GM12878 (cell line): ENCODE results near the gene VPS26B. TPM values are rescaled to one million over a fixed set of nuclear protein-coding genes. Genes with fewer than 3 reads are reported as not detected.

ENCODE experiments used
- ATAC-seq: fragments of 200-7000 bp; cut with Tn5 transposase; 3 replicates; pipeline ENCODE4 v1.9.1; 2020; ENCODE audit warnings: mild to moderate bottlenecking, moderate library complexity
- BruUV-seq: library from RNA; stranded (reverse); fragments of 400-500 nt; replicated peaks from 2 replicates; lab custom pipeline; 2021; lab: Mats Ljungman, UMichigan
- CTCF ChIA-PET: fragments of 300-600 bp; sonication (Branson Sonifier 250); formaldehyde crosslinking; extraction: SDS; loops from one replicate; lab custom pipeline; 2021; ENCODE audit warnings: inconsistent platforms; lab: Yijun Ruan, JAX
- POLR2A ChIA-PET: fragments of 350-600 bp; formaldehyde crosslinking; extraction: SDS; loops from one replicate; lab custom pipeline; 2021; ENCODE audit warnings: inconsistent platforms; lab: Charles Lee
- RAD21 ChIA-PET: fragments of 300-600 bp; sonication (Branson Sonifier 250); formaldehyde crosslinking; loops from one replicate; lab custom pipeline; 2023; ENCODE audit warnings: antibody characterized with exemption; ENCODE audit not compliant: unreplicated experiment; lab: Charles Lee
- SMC1A ChIA-PET: fragments of 300-600 bp; sonication (Branson Sonifier 250); formaldehyde crosslinking; loops from one replicate; lab custom pipeline; 2023; ENCODE audit not compliant: unreplicated experiment, uncharacterized antibody; lab: Charles Lee
- DNase-seq: peaks from one replicate; pipeline ENCODE4 v3.0.0-alpha.2; 2011; ENCODE audit warnings: low read depth, low spot score
- FAIRE-seq: peaks from 3 replicates; lab custom pipeline; 2011; peaks lifted over from hg19 to GRCh38; lab: Jason Lieb, UNC
- H2AFZ ChIP-seq: 2 replicates; pipeline ENCODE4 v1.6.0; 2011; ENCODE audit warnings: low read depth, low read length, control low read depth; ENCODE audit not compliant: control insufficient read depth
- H3K27ac ChIP-seq: 2 replicates; pipeline ENCODE4 v1.5.1; 2011; ENCODE audit warnings: control low read depth; ENCODE audit not compliant: control insufficient read depth, insufficient read depth
- H3K27me3 ChIP-seq, 2 experiments: replicated peaks in 1 of 2; 2 replicates each; pipeline versions ENCODE4 v1.6.0 to v1.6.1; 2011; ENCODE audit warnings: low read length in 1 of 2; ENCODE audit not compliant: control insufficient read depth in 2 of 2, insufficient read depth in 2 of 2
- H3K36me3 ChIP-seq, 2 experiments: 2 replicates each; pipeline ENCODE4 v1.5.1; 2011; ENCODE audit warnings: low read length in 1 of 2; ENCODE audit not compliant: control insufficient read depth in 2 of 2, insufficient read depth in 2 of 2
- H3K4me1 ChIP-seq: 2 replicates; pipeline ENCODE4 v1.6.1; 2011; ENCODE audit warnings: mild to moderate bottlenecking, low read length, moderate library complexity, mixed read lengths; ENCODE audit not compliant: control insufficient read depth, insufficient read depth
- H3K4me2 ChIP-seq: 2 replicates; pipeline ENCODE4 v1.6.0; 2011; ENCODE audit warnings: control low read depth; ENCODE audit not compliant: control insufficient read depth, insufficient read depth
- H3K4me3 ChIP-seq: fragments of 200-600 bp; sonication (generic); 2 replicates; pipeline ENCODE4 v1.5.1; 2016
- H3K79me2 ChIP-seq: 2 replicates; pipeline ENCODE4 v1.6.0; 2011; ENCODE audit warnings: low read length; ENCODE audit not compliant: control insufficient read depth, insufficient read depth
- H3K9ac ChIP-seq: 2 replicates; pipeline ENCODE4 v1.8.0; 2011; ENCODE audit warnings: low read length, control low read depth, mixed read lengths; ENCODE audit not compliant: control insufficient read depth, insufficient read depth
- H3K9me3 ChIP-seq: replicated peaks from 3 replicates; pipeline ENCODE4 v1.5.1; 2011; ENCODE audit warnings: mild to moderate bottlenecking, low read length; ENCODE audit not compliant: control insufficient read depth, insufficient read depth
- H4K20me1 ChIP-seq: 2 replicates; pipeline ENCODE4 v1.6.0; 2011; ENCODE audit not compliant: control insufficient read depth, insufficient read depth
- BCL11A ChIP-seq: IDR thresholded peaks from 2 replicates; pipeline ENCODE4 v1.6.1; 2011; ENCODE audit warnings: low read depth, low read length
- EP300 ChIP-seq, 2 experiments: fragments of 150-350 bp in 1 of 2; IDR thresholded peaks; 2 replicates each; pipeline ENCODE4 v1.6.1; 2011 to 2012; ENCODE audit warnings: low read depth in 2 of 2, low read length in 2 of 2, borderline replicate concordance in 1 of 2, improper control_type of control experiment in 1 of 2, inconsistent platforms in 1 of 2; ENCODE audit not compliant: control insufficient read depth in 1 of 2
- EZH2 ChIP-seq: IDR thresholded peaks from 2 replicates; pipeline ENCODE4 v1.6.1; 2012; ENCODE audit warnings: low read depth, mild to moderate bottlenecking, control low read depth, inconsistent platforms, low read length, borderline replicate concordance; ENCODE audit not compliant: control insufficient read depth
- KDM1A ChIP-seq: fragments of 200-600 bp; sonication (generic); IDR thresholded peaks from 2 replicates; pipeline ENCODE4 v1.6.1; 2016; ENCODE audit warnings: borderline replicate concordance
- MTA2 ChIP-seq: fragments of 450-650 bp; IDR thresholded peaks from 2 replicates; pipeline ENCODE4 v1.6.1; 2016; ENCODE audit warnings: low read depth, mild to moderate bottlenecking, moderate library complexity
- NFYB ChIP-seq: IDR thresholded peaks from 2 replicates; pipeline ENCODE4 v1.6.1; 2011; ENCODE audit warnings: low read depth, mild to moderate bottlenecking, low read length, improper control_type of control experiment, moderate library complexity; ENCODE audit not compliant: insufficient read depth
- NR2C2 ChIP-seq: IDR thresholded peaks from 2 replicates; pipeline ENCODE4 v1.6.1; 2011; ENCODE audit warnings: borderline replicate concordance, low read depth; ENCODE audit not compliant: control insufficient read depth, insufficient read length
- SREBF1 ChIP-seq: IDR thresholded peaks from 2 replicates; pipeline ENCODE4 v1.6.1; 2012; ENCODE audit warnings: mild to moderate bottlenecking, low read length
- WGBS: methylation state at CpG from one replicate; pipeline ENCODE4 v1.1.6; 2016; ENCODE audit warnings: low lambda C conversion rate; ENCODE audit not compliant: insufficient replicate concordance, insufficient coverage; ENCODE audit errors: missing lambda C conversion rate; 5-methylcytosine and 5-hydroxymethylcytosine counted together
- in situ Hi-C: fragments of 300-500 bp; cut with MboI; formaldehyde crosslinking; loops from 9 replicates; pipeline ENCODE4 v1.14.3; 2018; ENCODE audit warnings: mixed read lengths
- intact Hi-C: fragments of 100-400 bp; cut with micrococcal nuclease; formaldehyde crosslinking; loops from one replicate; pipeline ENCODE4 v1.14.2; 2022; ENCODE audit not compliant: unreplicated experiment
- polyA plus RNA-seq, 11 experiments: library from polyadenylated mRNA; depleted of rRNA in 4 of 11; unstranded in 6 of 11; stranded (reverse) in 5 of 11; fragments of >200 nt; fragmentation: Nextera tagmentation in 4 of 11; fragmentation: Illumina TruSeq in 1 of 11; extraction: Ambion mirVana in 4 of 11; extraction: Trizol in 1 of 11; gene quantifications; 1 replicate in 1 of 11; 2 replicates in 10 of 11; pipeline versions ENCODE4 v1.2.1 to v1.2.3, GENCODE V29; 2011 to 2016; ENCODE audit warnings: inconsistent platforms in 2 of 11, missing spikeins in 2 of 11, low read depth in 1 of 11
- total RNA-seq, 4 experiments: library from RNA; depleted of rRNA in 3 of 4; stranded (reverse); fragments of >200 nt in 3 of 4; fragmentation: Illumina TruSeq in 1 of 4; extraction: Trizol in 1 of 4; gene quantifications; 2 replicates each; pipeline versions ENCODE4 v1.2.1 to v1.2.3, GENCODE V29; 2013 to 2021
- TF ChIP-seq, protein P1 (sequence below): fragments of 450-650 bp; IDR thresholded peaks from 2 replicates; pipeline ENCODE4 v1.6.1; 2017; ENCODE audit warnings: borderline replicate concordance
- TF ChIP-seq, protein P2 (sequence below): fragments of 450-650 bp; IDR thresholded peaks from 2 replicates; pipeline ENCODE4 v1.6.1; 2016; ENCODE audit warnings: mild to moderate bottlenecking
- TF ChIP-seq, protein P3 (sequence below): IDR thresholded peaks from 2 replicates; pipeline ENCODE4 v1.6.1; 2012; ENCODE audit warnings: low read depth, low read length, improper control_type of control experiment

The VPS26B gene
- total and polyA plus RNA-seq, 10 of the 15 experiments (the other 5 are each of a cell fraction or from before 2014, with no cell fraction given), result 1.6 to 26.9 (median 13.3) TPM

DNA sequence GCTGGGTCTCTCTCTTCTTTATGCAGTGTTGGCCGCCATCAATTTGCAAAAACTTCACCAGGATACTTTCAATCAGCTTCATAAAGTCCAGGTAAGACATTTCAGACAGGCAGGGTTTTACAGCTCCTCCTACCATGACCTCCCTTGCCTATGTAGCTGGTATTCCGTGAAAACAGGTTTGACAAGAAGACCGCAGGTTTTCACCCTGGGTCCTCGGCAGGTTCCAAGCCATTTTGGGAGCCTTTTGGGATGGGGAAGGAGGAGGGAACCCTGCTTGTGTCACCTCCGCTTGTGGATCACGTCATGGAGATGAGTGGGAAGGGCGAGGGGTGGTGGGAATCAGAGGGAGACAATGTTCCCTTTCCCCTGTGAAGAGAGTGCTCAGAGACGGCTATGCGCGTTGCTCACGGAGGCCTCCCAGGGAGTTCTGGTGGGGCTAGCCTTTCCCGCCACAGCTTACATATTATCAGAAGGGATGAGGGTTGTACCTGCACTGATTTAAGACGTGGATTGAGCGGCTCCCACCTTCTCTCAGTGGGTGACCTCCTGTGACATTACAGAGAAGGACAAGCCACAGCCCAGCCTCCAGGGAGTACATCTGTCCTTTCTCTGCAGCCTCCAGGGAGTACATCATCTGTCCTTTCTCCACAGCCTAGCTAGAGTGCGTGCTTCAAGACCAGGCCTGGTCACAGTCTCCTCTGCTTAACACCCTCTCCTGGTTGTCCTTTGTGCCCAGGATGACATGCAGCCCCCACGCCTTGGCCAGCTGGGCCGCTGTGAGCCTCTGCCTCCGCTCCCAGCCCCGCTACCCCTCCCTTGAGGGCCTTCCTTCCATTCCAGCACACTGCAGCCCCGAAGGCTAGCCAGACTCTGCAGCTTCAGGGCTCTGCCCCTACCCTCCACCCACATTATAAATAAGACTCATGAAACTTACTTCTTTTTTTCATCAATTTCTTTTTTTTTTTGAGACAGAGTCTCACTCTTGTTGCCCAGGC, 68.9 kb downstream of the VPS26B start (continued):
- TF ChIP-seq, protein P1, sequence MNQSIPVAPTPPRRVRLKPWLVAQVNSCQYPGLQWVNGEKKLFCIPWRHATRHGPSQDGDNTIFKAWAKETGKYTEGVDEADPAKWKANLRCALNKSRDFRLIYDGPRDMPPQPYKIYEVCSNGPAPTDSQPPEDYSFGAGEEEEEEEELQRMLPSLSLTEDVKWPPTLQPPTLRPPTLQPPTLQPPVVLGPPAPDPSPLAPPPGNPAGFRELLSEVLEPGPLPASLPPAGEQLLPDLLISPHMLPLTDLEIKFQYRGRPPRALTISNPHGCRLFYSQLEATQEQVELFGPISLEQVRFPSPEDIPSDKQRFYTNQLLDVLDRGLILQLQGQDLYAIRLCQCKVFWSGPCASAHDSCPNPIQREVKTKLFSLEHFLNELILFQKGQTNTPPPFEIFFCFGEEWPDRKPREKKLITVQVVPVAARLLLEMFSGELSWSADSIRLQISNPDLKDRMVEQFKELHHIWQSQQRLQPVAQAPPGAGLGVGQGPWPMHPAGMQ, result no peak
- no peak for TF ChIP-seq BCL11A
- TF ChIP-seq KDM1A, result no peak

DNA sequence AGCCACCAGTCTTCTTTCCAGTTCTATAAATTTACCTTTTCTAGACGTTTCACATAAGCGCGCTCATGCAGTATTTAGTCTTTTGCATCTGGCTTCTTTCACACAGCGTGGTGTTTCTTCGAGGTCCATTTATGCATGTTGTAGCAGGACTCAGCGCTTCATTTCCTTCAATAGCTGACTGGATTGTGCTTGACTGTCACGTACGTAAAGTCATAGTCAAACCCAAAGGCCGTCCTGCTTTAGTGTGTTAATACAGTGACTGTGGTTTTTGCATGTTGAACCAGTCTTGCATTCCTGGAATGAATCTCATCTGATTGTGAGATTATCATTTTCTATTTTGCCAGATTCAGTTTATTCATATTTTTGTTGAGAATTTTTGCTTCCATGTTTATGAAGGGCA, 70.2 kb downstream of the VPS26B start:
- ChIA-PET POLR2A (no interaction called here), RAD21 (no interaction called here), SMC1A (no interaction called here), CTCF (no interaction called here)
- no peak overlapping the region for H3K4me2 ChIP-seq
- TF ChIP-seq MTA2, result no peak
- TF ChIP-seq, protein P2, sequence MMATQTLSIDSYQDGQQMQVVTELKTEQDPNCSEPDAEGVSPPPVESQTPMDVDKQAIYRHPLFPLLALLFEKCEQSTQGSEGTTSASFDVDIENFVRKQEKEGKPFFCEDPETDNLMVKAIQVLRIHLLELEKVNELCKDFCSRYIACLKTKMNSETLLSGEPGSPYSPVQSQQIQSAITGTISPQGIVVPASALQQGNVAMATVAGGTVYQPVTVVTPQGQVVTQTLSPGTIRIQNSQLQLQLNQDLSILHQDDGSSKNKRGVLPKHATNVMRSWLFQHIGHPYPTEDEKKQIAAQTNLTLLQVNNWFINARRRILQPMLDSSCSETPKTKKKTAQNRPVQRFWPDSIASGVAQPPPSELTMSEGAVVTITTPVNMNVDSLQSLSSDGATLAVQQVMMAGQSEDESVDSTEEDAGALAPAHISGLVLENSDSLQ, result no peak
- TF ChIP-seq SREBF1, result no peak
- TF ChIP-seq, protein P3, sequence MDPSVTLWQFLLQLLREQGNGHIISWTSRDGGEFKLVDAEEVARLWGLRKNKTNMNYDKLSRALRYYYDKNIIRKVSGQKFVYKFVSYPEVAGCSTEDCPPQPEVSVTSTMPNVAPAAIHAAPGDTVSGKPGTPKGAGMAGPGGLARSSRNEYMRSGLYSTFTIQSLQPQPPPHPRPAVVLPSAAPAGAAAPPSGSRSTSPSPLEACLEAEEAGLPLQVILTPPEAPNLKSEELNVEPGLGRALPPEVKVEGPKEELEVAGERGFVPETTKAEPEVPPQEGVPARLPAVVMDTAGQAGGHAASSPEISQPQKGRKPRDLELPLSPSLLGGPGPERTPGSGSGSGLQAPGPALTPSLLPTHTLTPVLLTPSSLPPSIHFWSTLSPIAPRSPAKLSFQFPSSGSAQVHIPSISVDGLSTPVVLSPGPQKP, result no peak
- no peak for TF ChIP-seq NFYB
- no peak for TF ChIP-seq EZH2
- TF ChIP-seq KDM1A, result no peak
- no peak for TF ChIP-seq NR2C2
- TF ChIP-seq EP300 (IDR thresholded peaks at IDR 0.05; ENCODE audit: borderline replicate concordance in 1 of 2, control insufficient read depth in 1 of 2, low read depth in 2 of 2, low read length in 2 of 2), result no peak
- in situ Hi-C loops (no loop called here), intact Hi-C loops (no loop called here)
- no peaks in the 10 kb centered on the region for H3K36me3 ChIP-seq
- no peak overlapping the region for H3K27ac ChIP-seq
- no peak overlapping the region for H3K4me3 ChIP-seq
- DNase-seq, result no peak
- H3K9ac ChIP-seq, result no peak overlapping the region
- no peaks in the 10 kb centered on the region for H4K20me1 ChIP-seq
- no peak overlapping the region for H2AFZ ChIP-seq
- no peaks in the 10 kb centered on the region for H3K4me1 ChIP-seq
- FAIRE-seq, result no peak
- H3K79me2 ChIP-seq, result no peaks in the 10 kb centered on the region
- H3K27me3 ChIP-seq, result peaks cover 0 to 2% of the 10 kb centered on the region in 2 experiments; a peak in 1 of 4 replicates
- no TSS peak for BruUV-seq
- 22% methylated on average over 9 of the region's 9 CpGs for WGBS
- H3K9me3 ChIP-seq, result no peaks in the 10 kb centered on the region
- no peak for ATAC-seq
